CD4-positive, alpha-beta T cell treated with Interleukin-17A for 1 hour (primary cell): ENCODE data around the gene SHANK3.
A peak's percentile ranks its signal among the peaks of the same experiment; 100 is the strongest.

Experiments
- DNase-seq: peaks from one replicate; pipeline ENCODE4 v3.0.0-alpha.2; 2020

Gene SHANK3

DNA sequence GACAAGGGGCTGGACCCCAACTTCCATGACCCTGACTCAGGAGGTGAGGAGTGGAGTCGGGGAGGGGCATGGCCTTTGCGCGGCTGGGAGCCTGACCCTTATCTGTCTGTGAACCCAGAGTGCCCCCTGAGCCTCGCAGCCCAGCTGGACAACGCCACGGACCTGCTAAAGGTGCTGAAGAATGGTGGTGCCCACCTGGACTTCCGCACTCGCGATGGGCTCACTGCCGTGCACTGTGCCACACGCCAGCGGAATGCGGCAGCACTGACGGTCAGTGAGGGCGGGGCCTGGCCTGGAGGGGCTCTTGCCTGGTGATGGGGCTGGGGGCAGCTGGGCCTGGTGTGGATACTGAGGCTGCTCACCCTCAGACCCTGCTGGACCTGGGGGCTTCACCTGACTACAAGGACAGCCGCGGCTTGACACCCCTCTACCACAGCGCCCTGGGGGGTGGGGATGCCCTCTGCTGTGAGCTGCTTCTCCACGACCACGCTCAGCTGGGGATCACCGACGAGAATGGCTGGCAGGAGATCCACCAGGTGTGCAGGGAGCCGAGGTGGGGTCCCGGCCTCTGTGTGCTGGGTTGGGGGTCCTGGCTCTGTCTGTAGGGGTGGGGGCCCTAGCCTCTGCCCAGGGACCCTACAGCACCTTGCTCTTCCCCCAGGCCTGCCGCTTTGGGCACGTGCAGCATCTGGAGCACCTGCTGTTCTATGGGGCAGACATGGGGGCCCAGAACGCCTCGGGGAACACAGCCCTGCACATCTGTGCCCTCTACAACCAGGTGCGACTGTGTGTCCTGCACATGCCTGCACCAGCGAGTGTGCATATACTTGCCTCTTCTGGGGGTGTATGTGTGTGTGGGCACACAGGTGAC lies 6.3 kb downstream of the SHANK3 start:
- no peak for DNase-seq

DNA sequence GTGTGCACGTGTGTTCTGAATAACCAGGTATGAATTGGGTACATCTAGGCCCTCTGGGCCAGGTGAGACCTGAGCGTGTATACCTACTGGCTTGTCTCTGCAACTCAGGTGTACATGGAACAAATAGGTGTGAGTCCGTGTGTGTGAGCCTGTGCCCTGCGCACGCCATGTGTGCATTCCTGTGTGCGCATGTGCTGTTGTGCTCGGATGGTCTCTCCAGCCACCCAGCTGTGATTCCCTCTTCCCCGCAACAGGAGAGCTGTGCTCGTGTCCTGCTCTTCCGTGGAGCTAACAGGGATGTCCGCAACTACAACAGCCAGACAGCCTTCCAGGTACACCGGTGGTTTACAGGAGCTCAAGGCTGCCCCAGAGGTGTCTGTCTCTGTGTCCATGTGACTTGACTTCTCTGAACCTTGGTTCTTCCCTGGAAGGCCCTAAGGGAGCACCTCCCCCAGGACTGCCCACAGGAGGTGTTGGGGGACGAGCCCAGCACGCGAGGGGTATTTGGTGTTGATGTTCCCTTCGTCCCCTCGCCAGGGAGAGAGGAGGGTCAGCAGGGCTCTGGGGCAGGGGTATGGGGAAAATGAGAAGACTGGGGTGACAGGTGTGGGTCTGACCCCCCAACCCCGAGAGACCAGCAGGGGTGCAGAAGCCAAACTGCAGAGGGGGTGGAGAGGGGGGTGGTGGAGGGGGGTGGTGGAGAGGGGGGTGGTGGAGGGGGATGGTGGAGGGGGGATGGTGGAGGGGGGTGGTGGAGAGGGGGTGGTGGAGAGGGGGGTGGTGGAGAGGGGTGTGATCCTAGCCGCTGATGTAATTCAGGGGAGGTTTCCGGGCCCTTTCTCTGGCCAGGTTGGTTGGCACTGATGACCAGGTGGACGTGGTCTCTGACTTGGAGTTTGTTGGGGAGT lies 10.7 kb downstream of the SHANK3 start:
- no peak for DNase-seq

DNA sequence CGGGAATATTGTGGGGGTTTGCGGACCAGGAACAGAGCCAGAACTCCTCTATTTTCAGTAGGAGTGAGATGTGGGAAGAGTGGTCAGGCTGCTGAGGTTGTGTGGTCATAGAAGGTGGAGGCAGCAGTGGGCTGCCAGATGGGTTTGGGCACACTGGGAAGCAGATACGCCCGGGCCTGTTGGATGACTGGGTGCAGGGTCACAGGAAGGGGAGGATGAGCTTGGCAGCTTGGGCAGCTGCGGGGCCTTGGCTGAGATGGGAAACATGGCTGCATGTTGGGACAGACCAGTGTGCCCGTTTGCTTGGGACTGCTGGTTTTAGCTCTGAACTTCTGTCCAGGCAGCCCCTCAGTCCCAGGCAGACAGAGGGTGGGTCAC lies 11.4 kb downstream of the SHANK3 start:
- no peak for DNase-seq

DNA sequence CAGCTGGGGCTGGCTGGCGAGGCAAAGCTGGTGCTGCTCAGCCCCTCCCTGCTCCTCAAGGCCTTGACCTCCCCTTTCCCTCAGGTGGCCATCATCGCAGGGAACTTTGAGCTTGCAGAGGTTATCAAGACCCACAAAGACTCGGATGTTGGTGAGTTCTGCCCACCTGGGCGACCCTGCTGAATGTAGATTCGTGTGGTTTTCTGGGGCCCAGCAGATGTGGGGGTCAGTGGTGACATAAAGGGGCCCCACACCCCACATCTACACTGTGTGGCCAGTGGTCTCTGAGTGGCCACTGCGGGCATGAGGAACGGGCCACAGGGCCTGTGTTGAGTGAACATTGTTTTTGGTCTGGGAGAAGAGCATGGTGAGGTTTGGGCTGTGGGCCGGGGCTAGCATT lies 11.9 kb downstream of the SHANK3 start:
- DNase-seq: no peak

DNA sequence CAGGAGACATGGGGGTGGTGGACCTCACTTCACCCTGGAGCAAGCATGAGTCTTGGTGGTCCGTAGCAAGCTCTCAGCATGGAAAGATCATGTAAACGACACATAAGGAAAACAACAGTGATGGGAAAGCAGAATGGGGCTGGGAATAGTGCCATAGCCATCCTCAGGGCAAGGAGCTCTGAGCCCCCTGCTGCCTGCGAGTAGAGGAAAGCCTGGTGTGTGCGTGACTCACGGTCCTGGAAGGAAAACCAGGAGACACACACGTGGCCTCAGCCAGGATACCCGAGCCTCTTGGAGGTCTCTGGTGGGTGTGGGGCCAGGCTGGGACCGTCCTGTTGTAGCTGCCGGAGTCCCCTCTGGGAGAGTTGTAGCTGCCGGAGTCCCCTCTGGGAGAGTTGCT lies 12.4 kb downstream of the SHANK3 start:
- DNase-seq: no peak

DNA sequence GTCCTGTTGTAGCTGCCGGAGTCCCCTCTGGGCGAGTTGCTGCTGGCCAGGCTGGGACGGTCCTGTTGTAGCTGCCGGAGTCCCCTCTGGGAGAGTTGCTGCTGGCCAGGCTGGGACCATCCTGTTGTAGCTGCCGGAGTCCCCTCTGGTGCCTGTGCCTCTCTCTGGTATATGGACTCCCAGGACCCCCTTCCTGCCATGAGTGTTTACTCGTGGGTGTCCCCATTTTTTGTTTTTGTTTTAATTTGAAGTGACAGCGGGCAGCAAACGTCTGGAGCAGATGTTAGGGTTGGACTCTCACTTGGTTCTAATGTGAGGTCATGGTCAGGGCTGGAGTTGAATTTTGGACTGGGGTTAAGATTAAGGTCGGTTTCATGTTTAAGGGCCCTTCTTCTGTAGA lies 14.2 kb downstream of the SHANK3 start:
- no peak for DNase-seq

DNA sequence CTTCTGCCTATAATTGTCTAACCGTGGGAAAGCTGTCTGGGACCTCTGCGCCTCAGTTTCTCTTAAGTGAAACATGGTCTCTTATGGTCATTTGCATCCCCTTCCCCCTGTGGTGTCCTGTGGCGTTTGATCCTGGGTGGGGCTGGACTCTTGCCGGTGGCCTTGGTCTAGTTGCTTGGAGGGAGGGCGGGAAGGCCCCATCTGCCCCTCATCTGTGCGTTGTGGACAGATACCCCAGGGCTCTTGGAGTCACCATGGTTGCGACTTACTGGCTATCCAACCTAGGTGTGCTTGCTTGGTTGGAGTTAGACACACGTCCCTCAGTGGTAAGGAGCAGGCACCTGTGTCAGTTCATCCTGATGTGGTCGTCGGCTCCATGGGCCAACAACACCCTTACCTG lies 15.2 kb downstream of the SHANK3 start:
- DNase-seq: no peak

DNA sequence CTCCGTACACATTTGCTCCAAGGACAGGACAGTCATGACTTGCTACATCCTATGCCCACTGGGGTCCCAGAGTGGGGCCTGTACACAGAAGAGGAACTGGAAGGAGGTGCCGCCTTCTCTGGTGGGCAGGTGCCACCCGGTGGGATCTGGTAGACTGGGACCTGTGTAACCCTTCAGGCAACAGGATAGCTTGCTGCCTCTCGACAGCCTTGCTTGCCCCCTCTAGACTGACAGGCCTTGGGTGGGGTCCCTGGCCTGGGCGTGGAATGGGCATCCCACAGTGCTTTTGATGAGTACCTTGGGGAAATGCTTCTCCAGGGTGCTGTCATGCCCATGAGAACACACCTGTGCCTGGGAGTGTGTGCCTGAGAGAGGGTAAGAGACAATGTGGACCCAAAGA lies 15.8 kb downstream of the SHANK3 start:
- no peak for DNase-seq

DNA sequence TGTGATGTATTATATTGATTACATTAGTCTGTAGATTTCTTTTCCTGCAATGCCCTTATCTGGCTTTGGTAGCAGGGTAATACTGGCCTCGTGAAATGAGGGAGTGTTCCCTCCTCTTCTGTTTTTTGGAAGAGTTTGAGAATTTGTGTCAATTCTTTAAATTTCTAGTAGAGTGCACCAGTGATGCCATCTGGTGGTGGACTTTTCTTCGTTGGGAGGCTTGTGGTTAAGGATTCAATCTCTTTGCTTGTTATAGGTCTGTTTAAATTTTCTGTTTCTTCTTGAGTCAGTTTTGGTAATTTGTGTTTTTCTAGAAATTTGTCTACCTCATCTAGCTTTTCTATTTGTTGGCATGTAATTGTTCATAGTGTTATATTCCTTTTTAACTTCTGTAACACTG lies 18.9 kb downstream of the SHANK3 start:
- DNase-seq: peak; percentile 59

DNA sequence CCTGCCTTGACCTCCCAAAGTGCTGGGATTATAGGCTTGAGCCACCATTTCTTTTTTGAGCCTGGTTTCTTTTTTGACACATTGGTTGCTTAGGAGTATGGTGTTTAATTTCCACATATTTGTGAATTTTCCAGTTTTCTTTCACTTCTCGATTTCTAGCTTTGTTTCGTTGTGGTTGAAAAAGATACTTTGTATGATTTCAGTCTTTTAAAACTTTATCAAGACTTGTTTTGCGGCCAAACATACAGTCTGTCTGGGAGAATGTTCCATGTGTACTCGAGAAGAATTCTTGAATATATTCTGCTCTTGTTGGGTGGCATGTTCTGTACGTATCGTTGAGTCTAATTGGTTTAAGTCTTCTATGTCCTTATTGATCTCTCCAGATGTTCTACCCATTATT lies 20.8 kb downstream of the SHANK3 start:
- DNase-seq: no peak

DNA sequence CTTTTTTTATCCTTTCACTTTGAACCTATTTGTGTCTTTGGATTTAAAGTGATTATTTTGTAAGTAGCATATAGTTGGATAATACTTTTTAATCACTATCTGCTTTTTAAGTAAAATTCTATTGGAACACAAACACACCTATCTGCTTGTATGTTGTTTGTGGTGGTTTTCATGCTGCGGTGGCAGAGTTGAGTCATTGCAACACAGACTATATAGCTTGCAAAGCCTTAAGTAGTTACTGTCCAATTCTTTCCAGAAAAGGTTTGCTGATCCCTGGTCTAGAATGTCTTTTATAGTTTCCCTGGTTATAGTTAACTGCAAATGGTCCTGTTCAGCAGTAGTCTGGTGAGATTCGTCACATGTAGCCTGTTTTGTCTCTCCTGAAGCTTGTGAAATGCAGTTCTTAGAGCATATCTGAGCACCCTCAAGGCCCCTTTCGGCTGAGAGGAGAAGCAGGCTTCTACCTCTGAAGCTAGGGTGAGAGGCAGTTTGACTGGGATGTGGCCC lies 21.5 kb downstream of the SHANK3 start:
- DNase-seq: no peak

DNA sequence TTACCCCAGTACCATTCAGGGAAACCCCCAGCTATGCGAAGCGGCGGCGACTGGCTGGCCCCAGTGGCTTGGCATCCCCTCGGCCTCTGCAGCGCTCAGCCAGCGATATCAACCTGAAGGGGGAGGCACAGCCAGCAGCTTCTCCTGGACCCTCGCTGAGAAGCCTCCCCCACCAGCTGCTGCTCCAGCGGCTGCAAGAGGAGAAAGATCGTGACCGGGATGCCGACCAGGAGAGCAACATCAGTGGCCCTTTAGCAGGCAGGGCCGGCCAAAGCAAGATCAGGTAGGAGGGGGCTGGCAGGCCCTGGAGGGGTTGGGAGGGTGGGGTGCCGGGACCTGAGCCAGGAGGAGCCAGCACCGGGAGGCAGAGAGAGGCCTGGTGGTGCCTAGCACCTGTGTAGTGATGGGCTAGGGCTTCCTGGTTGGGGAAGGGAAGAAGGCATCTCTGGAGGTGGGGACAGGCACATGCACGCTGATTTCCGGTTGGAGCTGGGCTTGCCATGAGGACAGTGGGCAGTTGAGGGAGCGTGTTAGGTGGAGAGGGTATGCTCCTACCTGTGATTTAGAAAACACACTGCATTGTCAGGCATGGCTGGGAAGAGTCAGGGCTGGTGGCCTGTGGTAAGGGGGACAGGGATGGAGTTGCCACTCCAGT lies 22.3 kb downstream of the SHANK3 start:
- no peak for DNase-seq

DNA sequence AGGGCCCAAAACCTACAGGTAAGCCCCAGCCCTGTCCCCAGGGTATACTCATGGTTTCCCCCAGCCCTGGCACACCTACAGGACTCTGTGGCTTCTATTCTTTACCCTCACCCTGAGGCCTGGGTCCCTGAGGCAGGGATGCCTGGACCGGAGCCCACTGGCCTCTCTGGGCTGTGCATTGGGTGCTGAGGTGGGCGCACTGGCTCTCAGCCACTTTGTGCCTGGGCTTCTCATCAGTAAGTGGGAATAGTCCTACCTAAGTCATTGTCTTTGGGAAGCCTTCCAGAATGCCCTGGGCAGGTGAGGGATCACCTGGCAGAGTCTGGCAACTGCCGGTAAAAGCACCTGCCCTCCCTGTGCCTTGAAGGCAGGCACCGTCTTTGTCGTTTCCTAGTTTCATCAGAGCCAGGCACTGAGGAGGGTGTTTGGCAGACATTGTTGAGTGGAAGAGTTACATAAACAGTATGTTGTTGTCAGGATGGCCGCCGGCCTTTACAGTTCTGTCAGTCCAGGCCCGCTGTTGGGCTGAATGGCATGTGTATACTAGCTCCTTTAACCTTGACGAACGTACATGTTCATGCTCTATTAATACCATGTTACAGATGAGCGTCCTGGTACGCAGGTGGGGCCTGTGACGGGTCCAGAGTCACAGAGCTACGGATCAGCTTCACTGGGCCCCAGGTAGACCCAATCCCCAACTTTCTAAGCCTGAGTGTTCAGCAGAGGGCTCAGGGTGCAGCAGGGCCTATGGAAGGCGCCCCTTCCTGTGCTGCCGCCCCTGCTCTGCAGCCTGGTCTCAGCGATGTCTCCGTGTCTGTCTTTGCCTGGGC lies 23.0 kb downstream of the SHANK3 start:
- no peak for DNase-seq

DNA sequence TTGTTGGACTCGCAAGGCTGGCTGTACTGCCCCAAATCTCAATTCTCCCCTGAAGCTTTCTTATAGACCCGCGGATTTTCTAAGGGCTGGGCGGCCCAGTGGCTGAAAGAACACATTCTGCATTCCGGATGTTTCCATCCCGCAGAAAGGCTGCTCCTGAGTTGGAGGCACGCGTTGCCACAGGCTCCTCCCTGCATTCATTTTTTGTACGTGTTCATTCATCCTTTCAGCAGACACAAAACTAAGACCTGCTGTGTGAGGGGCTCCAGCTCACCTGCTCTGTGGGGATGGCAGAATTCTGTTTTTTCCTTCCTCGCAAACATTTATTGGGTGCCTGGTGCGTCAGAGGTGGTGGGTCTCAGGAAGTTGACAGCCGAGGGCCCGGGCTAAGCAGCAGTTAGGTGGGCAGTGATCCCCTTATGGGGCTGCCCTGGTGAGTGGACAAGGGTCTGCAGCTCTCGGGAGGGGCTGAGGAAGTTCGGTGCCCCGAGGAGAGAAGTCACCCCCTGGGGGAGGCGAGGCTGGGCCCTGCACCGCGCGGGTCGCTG lies 23.7 kb downstream of the SHANK3 start:
- DNase-seq: no peak

DNA sequence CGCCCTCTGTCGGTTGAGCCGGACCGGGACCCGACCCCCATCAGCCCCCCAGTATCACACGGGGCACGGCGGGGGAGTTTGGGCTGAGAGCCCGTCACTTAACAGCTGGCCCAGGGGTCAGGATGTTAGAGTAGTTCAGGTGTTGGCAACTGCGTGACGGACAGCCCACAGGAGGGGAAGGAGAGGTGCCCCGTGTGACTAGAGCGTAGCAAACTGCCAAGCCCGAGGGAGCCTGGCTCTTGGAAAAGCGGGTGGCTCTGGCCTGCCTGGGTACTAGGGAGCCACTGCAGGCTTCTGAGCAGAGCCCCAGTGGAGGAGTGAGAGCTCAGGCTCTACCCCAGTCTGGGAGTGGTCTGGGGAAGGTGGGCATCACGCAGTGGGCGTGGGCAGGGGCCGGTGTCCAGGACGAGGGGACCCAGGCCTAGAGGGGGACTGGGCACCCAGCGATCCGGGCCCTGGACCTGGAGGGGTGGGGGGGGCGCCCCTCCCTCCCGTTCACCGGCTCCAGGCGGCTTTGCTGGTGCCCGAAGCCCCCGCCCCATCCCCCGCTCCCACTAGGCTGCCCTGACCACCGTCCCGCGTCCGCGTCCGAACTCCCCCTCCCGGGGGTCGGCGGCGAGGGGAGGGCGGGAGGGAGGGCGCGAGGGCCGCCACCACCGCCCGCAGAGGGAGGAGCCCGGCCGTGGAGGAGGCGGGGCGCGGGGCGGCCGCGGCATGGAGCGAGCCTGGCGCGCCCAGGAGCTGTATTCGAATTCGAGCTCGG lies 24.4 kb downstream of the SHANK3 start:
- DNase-seq: no peak

DNA sequence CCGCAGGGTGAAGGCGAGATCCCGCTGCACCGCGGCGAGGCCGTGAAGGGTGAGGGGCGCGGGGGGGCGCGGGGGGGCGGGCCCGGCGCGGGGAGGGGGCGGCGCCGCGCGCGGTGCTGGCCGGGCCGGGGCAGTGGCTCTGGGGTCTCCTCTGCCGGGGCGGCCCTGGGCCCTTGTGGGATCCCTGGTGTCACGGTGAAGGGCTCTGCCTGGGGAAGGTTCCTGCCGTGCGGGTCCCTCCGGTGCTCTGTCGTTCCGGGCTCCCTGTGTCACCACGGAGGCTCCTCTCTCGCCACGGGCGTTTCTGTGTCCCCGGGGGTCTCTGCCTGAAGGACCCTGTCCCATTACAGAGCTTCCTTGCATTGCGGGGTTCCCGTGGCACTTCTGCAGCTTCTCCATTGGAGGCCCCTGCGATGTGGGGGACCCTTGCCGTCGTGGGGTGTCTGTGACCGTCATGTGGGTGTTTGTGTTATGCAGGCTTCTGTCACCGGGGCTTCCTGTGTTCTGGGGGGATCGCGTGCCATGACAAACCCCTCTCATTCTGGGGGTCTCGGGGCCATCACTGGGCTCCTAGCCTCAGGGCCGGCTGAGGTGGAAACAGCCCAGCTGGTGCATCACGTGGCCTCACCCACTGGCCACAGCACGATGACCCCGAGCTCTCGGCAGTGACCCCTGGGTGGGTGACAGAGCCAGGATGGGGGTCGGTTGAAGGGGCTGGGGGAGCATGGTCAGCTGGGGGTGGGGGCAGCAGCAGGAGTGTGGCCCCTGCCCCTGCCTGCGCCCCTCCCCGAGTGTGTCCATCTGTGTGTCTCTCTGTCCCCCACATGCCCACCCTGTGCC lies 25.3 kb downstream of the SHANK3 start:
- DNase-seq: no peak

DNA sequence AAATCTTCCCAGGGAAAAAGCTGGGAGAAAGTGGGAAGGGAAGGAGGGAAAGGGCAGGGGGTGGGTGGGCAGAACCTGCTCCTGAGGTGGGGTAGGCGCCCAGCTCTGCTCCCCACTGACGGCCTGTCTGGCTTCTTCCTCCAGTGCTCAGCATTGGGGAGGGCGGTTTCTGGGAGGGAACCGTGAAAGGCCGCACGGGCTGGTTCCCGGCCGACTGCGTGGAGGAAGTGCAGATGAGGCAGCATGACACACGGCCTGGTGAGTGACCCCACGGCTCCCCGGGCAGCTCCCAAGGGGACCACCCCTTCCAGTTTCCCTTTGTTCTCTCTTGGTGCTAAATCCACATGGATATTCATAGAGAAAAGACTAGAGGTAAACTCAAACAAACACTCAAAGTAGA lies 25.9 kb downstream of the SHANK3 start:
- no peak for DNase-seq

DNA sequence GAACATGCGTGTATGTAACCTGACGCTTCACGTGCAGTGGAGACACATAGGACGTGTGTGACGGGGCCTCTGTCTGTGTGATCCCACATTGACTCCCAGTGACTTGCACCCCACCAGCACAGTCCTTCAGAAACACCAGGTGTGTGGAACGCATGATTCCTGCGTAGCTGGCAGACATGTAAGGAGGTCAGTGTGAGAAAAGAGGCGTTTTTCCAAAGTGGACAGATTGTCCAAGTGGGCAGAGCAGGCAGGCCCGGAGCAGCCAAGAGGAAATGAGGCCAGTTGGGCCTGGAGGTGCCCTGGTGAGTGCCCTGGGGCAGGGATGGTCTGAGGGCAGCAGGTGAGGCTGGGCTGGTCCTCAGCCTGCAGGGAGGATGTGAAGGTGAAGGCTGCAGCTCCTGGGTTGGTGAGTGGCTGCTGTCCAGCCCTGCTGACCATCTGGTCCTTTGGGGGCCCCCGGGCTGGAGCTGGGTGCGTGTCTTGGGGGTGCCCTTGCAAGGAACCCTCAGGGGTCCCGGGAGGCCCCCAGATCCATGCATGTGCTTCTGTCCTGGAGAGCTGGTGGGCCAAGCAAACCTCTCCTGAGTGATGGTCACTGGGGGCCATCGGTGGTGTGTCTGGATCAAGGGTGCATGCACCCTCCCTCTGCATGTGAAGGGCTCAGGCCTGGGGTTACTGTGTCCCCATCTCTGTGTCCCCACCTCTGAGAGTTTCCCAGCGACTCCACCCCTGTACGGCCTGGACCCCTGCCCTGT lies 26.6 kb downstream of the SHANK3 start:
- no peak for DNase-seq

DNA sequence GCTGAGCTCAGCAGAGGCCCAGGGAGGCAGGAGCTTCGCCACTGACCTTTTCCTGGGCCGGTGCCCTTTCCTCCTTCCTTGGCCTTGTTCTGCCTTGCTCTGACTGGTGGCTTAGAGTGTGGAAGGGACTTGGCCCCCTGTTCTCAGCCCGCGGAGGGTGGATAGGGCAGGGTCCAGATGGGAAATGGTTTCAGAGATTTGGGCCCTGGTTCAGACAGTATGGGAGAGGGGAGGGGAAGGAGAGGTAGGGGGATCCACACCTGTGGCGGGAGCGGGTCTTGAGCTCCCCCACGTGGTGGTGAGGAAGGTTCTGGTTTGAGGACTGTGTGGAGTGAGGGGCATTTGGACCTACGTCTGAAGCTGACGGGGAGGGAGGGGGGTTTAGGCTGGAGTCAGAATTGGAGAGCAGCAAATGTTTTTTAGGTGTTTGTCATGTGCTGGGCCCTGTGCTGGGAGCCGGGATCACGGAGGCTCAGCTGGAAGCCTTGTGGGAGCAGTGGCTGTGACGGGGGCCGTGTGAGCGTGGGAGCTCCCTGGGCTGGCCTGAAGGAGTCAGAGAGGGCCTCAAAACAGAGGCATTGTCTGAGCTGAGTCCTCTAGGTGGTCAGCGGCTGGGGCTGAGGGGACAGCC lies 27.2 kb downstream of the SHANK3 start:
- no peak for DNase-seq
